ENCODE measurements around the gene DLG2. TPM values are rescaled to one million over a fixed set of nuclear protein-coding genes. Genes with fewer than 3 reads are reported as not detected.

DLG2 gene
- polyA plus RNA-seq, 3 donors: 0.24 to 0.39 TPM; not detected in 1

DNA sequence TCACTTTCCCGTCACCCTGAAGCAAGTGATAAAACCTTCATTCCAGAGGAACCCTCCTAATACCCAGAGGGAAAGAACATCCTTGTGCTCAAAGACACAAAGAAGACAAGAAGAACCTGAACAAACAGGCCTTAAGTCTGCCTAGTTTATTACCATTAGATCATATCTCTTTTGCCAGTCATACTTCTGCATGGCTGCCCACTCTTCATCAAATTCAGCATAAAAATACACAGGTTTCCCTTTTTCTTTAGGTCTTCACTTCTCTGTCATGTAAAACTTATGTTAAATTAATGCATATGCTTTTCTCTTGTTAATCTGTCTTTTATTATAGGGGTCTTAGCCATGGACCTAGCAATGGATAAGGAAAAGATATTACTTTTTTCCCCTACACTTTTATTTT is 459.7 kb downstream of the DLG2 start:
- no peak overlapping the region for H3K27ac Mint-ChIP-seq
- Histone ChIP-seq H3K9ac (ENCODE audit: insufficient read depth, low read length, poor library complexity, severe bottlenecking) (no peak overlapping the region), H3K27ac (ENCODE audit: low read depth in 1 of 2, low read length in 2 of 2) (no peak overlapping the region), H4K20me1 (ENCODE audit: insufficient read depth, low read length) (no peaks in the 10 kb centered on the region), H3K9me3 (replicated peaks in 1 of 2; ENCODE audit: control insufficient read depth in 1 of 2, insufficient read depth in 1 of 2, low read length in 2 of 2) (peaks cover 9 to 16% of the 10 kb centered on the region in 2 donors), H3K27me3 (ENCODE audit: control insufficient read depth in 2 of 2, insufficient read depth in 2 of 2, low read length in 2 of 2) (no peaks in the 10 kb centered on the region), H3K36me3 (replicated peaks in 1 of 2; ENCODE audit: control insufficient read depth in 1 of 2, insufficient read depth in 2 of 2, low read length in 2 of 2) (no peaks in the 10 kb centered on the region), H3K4me3 (replicated peaks in 1 of 3; ENCODE audit: low read depth in 2 of 3, low read length in 3 of 3) (no peak overlapping the region), H3K79me2 (ENCODE audit: insufficient read depth, low read length) (no peaks in the 10 kb centered on the region), H2AFZ (ENCODE audit: insufficient read depth, low read depth, low read length, poor library complexity, severe bottlenecking) (no peak overlapping the region), H3K4me1 (ENCODE audit: control insufficient read depth in 1 of 2, insufficient read depth in 2 of 2, low read length in 2 of 2) (no peaks in the 10 kb centered on the region), H3K4me2 (replicated peaks; ENCODE audit: extremely low read depth, low read length, poor library complexity, severe bottlenecking) (no peak overlapping the region)
- H3K27me3 Mint-ChIP-seq (ENCODE audit: low read depth in 3 of 3): no peaks in the 10 kb centered on the region
- DNase-seq: no peak
- no peaks in the 10 kb centered on the region for H3K4me1 Mint-ChIP-seq
- peaks cover 2 to 20% (median 12%) of the 10 kb centered on the region in 7 donors for H3K9me3 Mint-ChIP-seq
- no peak overlapping the region for H3K4me3 Mint-ChIP-seq
- 89% methylated on average over 1 of the region's 1 CpG for WGBS (ENCODE audit: insufficient coverage)
- intact Hi-C loops (cut with micrococcal nuclease): no loop called here
- TF ChIP-seq, protein P1, sequence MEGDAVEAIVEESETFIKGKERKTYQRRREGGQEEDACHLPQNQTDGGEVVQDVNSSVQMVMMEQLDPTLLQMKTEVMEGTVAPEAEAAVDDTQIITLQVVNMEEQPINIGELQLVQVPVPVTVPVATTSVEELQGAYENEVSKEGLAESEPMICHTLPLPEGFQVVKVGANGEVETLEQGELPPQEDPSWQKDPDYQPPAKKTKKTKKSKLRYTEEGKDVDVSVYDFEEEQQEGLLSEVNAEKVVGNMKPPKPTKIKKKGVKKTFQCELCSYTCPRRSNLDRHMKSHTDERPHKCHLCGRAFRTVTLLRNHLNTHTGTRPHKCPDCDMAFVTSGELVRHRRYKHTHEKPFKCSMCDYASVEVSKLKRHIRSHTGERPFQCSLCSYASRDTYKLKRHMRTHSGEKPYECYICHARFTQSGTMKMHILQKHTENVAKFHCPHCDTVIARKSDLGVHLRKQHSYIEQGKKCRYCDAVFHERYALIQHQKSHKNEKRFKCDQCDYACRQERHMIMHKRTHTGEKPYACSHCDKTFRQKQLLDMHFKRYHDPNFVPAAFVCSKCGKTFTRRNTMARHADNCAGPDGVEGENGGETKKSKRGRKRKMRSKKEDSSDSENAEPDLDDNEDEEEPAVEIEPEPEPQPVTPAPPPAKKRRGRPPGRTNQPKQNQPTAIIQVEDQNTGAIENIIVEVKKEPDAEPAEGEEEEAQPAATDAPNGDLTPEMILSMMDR (IDR thresholded peaks at IDR 0.05): no peak
- no peaks in the 10 kb centered on the region for H3K36me3 Mint-ChIP-seq

DNA sequence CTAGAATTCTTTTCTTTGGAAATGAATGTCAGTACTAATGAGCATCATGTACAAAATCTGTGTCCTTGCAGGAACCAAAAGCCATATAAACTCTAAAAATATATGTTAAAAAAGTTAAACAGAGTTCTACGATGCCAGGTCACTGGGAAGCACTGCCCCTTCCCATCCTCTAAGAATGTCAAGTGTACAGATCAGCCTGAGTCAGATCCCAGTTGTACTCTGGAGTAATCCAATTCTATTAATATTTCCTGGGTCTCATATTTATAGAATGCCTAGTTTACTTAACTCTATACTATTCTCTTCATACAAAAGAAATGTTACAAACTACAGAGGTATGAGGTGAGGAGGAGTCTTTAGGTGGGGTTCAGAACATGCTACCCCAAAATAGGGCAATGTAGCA is 460.1 kb downstream of the DLG2 start:
- no peaks in the 10 kb centered on the region for H4K20me1 ChIP-seq (ENCODE audit: insufficient read depth, low read length)
- no peaks in the 10 kb centered on the region for H3K4me1 Mint-ChIP-seq
- intact Hi-C loops (cut with micrococcal nuclease): no loop called here
- H3K4me3 ChIP-seq (replicated peaks in 1 of 3; ENCODE audit: low read depth in 2 of 3, low read length in 3 of 3): no peak overlapping the region
- TF ChIP-seq, protein P1 (IDR thresholded peaks at IDR 0.05): no peak
- no peaks in the 10 kb centered on the region for H3K27me3 Mint-ChIP-seq (ENCODE audit: low read depth in 3 of 3)
- H3K9ac ChIP-seq (ENCODE audit: insufficient read depth, low read length, poor library complexity, severe bottlenecking): no peak overlapping the region
- no peak for DNase-seq
- no peaks in the 10 kb centered on the region for H3K79me2 ChIP-seq (ENCODE audit: insufficient read depth, low read length)
- WGBS (ENCODE audit: insufficient coverage): no CpG with 5 or more reads among the region's 1 CpG
- H3K27ac Mint-ChIP-seq: no peak overlapping the region
- H3K27ac ChIP-seq (ENCODE audit: low read depth in 1 of 2, low read length in 2 of 2): no peak overlapping the region
- no peaks in the 10 kb centered on the region for H3K36me3 ChIP-seq (replicated peaks in 1 of 2; ENCODE audit: control insufficient read depth in 1 of 2, insufficient read depth in 2 of 2, low read length in 2 of 2)
- peaks cover 2 to 15% (median 10%) of the 10 kb centered on the region in 7 donors for H3K9me3 Mint-ChIP-seq
- H3K4me1 ChIP-seq (ENCODE audit: control insufficient read depth in 1 of 2, insufficient read depth in 2 of 2, low read length in 2 of 2): no peaks in the 10 kb centered on the region
- H3K27me3 ChIP-seq (ENCODE audit: control insufficient read depth in 2 of 2, insufficient read depth in 2 of 2, low read length in 2 of 2): no peaks in the 10 kb centered on the region
- H2AFZ ChIP-seq (ENCODE audit: insufficient read depth, low read depth, low read length, poor library complexity, severe bottlenecking): no peak overlapping the region
- no peak overlapping the region for H3K4me2 ChIP-seq (replicated peaks; ENCODE audit: extremely low read depth, low read length, poor library complexity, severe bottlenecking)
- H3K4me3 Mint-ChIP-seq: no peak overlapping the region
- no peaks in the 10 kb centered on the region for H3K36me3 Mint-ChIP-seq
- H3K9me3 ChIP-seq (replicated peaks in 1 of 2; ENCODE audit: control insufficient read depth in 1 of 2, insufficient read depth in 1 of 2, low read length in 2 of 2): peaks cover 8 to 12% of the 10 kb centered on the region in 2 donors

Data from CD14-positive monocyte (primary cell).